GM10248 (cell line): ENCODE measurements around the gene L1CAM.

Experiments
- CTCF ChIA-PET: fragments of 300-600 bp; sonication (Branson Sonifier 250); formaldehyde crosslinking; extraction: SDS; loops from one replicate; lab custom pipeline; 2021; ENCODE audit warnings: antibody characterized with exemption; lab: Yijun Ruan, JAX
- POLR2A ChIA-PET: fragments of 350-650 bp; sonication (Branson Sonifier 250); formaldehyde crosslinking; extraction: SDS; loops from one replicate; lab custom pipeline; 2020; ENCODE audit warnings: antibody characterized with exemption; lab: Yijun Ruan, JAX
- DNase-seq: peaks from one replicate; pipeline ENCODE4 v3.0.0; 2012; ENCODE audit errors: extremely low spot score
- CTCF ChIP-seq: IDR thresholded peaks from 2 replicates; pipeline ENCODE4 v1.5.1; 2012; ENCODE audit warnings: mild to moderate bottlenecking, low read depth; ENCODE audit errors: extremely low read depth, missing control alignments, control extremely low read depth

Gene L1CAM

GRCh38 chrX:153932220-153932915, 46.4 kb upstream of the L1CAM start:
- ChIA-PET POLR2A (no interaction called here), CTCF (interaction anchor here (2.2 to 14.1 kb wide), 2 partner anchors 9 to 16 kb away, joined by 7 to 187 read pairs; partner anchors contain the start of gene RENBP)
- DNase-seq, result no peak
- TF ChIP-seq CTCF, result no peak

DNA sequence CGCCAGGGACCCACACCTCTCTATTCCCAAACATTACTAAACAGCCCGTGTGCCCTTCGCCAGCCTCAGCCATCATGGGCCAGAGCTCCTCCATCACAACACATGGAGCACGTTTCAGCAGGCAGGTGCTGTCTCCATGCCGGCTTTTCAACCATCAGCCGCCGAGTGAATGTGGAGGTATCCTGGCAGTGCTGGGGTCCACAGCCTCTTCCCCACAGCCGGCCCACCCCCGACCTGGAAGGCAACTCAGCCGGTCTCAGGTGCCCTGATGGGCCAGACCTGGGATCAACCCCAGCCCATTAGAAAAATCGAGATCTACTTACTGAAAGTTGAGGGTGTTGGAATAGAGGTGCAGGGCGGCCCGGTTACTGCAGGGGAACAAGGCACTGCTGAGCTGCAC, 45.8 kb upstream of the L1CAM start:
- POLR2A ChIA-PET, result no interaction called here
- CTCF ChIA-PET, result interaction anchor here (2.2 to 14.1 kb wide), 2 partner anchors 9 to 17 kb away, joined by 7 to 187 read pairs; partner anchors contain the start of gene RENBP
- no peak for DNase-seq
- no peak for TF ChIP-seq CTCF

DNA sequence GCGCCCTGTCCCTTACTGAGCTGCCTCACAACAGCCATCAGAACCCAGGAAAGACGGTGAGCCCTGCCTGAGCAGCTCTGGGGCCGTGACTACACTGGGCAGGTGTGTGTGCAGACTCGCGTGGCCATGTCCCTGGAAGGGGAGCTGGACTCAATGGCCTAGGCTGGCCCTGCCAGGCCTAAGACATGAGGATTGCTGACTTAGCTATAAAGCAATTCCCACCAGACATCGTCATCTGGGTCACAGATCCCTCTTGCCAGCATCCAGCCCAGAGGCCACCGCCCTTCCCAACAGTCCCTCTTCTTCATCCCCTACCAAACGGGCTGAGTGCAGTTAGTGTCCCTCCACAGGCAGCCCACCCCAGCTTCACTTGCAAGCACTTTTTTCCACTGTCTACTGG, 45.2 kb upstream of the L1CAM start:
- ChIA-PET CTCF (interaction anchor here (14.1 kb wide), 1 partner anchor 18 kb away, joined by 187 read pairs; the partner anchor contains the start of gene RENBP), POLR2A (no interaction called here)
- DNase-seq, result no peak
- no peak for TF ChIP-seq CTCF

- no peak for DNase-seq
- no peak for TF ChIP-seq CTCF
- POLR2A ChIA-PET, result no interaction called here
- CTCF ChIA-PET, result interaction anchor here (14.1 kb wide), 1 partner anchor 19 kb away, joined by 187 read pairs; the partner anchor contains the start of gene RENBP
Measured at GRCh38 chrX:153930011-153930910, 44.3 kb upstream of the L1CAM start.

DNA sequence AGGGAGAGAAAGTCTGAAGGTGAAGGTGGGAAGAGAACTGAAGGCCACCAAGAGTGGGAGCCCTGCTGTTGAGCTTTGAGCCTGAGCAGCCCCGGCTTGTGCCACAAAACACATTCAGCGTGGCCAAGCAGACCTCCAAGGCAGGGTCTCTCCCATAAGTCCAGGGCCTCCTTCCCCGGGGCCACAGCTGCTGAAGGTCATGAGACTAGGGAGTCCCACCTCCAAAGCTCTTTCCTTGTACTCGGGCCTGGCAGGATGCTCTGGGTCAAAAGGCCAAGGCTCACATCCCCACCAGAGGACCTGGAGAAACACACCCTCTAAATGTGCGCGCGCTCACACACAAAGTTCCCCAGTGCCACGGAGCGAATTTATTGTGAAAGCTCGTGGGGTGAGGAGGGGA, 43.6 kb upstream of the L1CAM start:
- POLR2A ChIA-PET, result no interaction called here
- CTCF ChIA-PET, result interaction anchor here (14.1 kb wide), 1 partner anchor 19 kb away, joined by 187 read pairs; the partner anchor contains the start of gene RENBP
- DNase-seq, result no peak
- no peak for TF ChIP-seq CTCF

GRCh38 chrX:153928846-153929245, 42.9 kb upstream of the L1CAM start:
- ChIA-PET CTCF (interaction anchor here (1.2 to 14.1 kb wide), 2 partner anchors 11 to 20 kb away, joined by 3 to 187 read pairs; partner anchors contain the start of gene RENBP), POLR2A (no interaction called here)
- TF ChIP-seq CTCF, result no peak
- DNase-seq, result no peak
